HepG2 (cell line): ENCODE measurements around the gene FMNL2. TPM values are rescaled to one million over a fixed set of nuclear protein-coding genes. Genes with fewer than 3 reads are reported as not detected.

Experiments used
- ATAC-seq: fragments of 200-7000 bp; cut with Tn5 transposase; 3 replicates; pipeline ENCODE4 v1.9.1; 2020; ENCODE audit warnings: mild to moderate bottlenecking, moderate library complexity
- BruUV-seq: library from RNA; stranded (reverse); fragments of 400-500 nt; replicated peaks from 2 replicates; lab custom pipeline; 2021; lab: Mats Ljungman, UMichigan
- CTCF ChIA-PET: fragments of 300-600 bp; formaldehyde crosslinking; extraction: SDS; loops from one replicate; lab custom pipeline; 2021; ENCODE audit warnings: low total read pairs, inconsistent platforms, low intra/inter-chr PET ratio; lab: Yijun Ruan, JAX
- POLR2A ChIA-PET: fragments of 350-600 bp; sonication (Branson Sonifier 250); formaldehyde crosslinking; loops from one replicate; lab custom pipeline; 2020; ENCODE audit warnings: antibody characterized with exemption, inconsistent platforms; lab: Yijun Ruan, JAX
- DNase-seq: peaks from one replicate; pipeline ENCODE4 v3.0.0-alpha.2; 2015; ENCODE audit warnings: low spot score
- FAIRE-seq: peaks from 3 replicates; lab custom pipeline; 2011; peaks lifted over from hg19 to GRCh38; lab: Jason Lieb, UNC
- H2AFZ ChIP-seq: one replicate; pipeline ENCODE4 v1.6.1; 2011; ENCODE audit warnings: low read length, inconsistent platforms
- H3K27ac ChIP-seq: fragments of 300-600 bp; 3 replicates; pipeline ENCODE4 v1.8.0; 2011; ENCODE audit warnings: mixed run types, mild to moderate bottlenecking, mixed read lengths, low read length, inconsistent platforms; ENCODE audit not compliant: insufficient read depth; ENCODE audit errors: extremely low read length
- H3K27me3 ChIP-seq, 2 experiments: fragments of 200-600 bp in 1 of 2; 2 replicates in 1 of 2; 3 replicates in 1 of 2; pipeline versions ENCODE4 v1.6.0 to v1.8.0; 2011; ENCODE audit warnings: low read length in 2 of 2, mild to moderate bottlenecking in 2 of 2, moderate library complexity in 2 of 2, inconsistent platforms in 1 of 2; ENCODE audit not compliant: insufficient read depth in 2 of 2, control insufficient read depth in 1 of 2
- H3K36me3 ChIP-seq, 2 experiments: fragments of 200-600 bp in 1 of 2; replicated peaks in 1 of 2; 2 replicates in 1 of 2; 3 replicates in 1 of 2; pipeline versions ENCODE4 v1.5.1 to v1.8.0; 2011; ENCODE audit warnings: low read length in 2 of 2, inconsistent platforms in 1 of 2; ENCODE audit not compliant: insufficient read depth in 2 of 2, control insufficient read depth in 1 of 2
- H3K4me1 ChIP-seq: 2 replicates; pipeline ENCODE4 v1.5.1; 2012; ENCODE audit warnings: low read length, inconsistent platforms; ENCODE audit not compliant: insufficient read depth
- H3K4me2 ChIP-seq: 2 replicates; pipeline ENCODE4 v1.6.0; 2011; ENCODE audit warnings: low read depth, low read length, inconsistent platforms
- H3K4me3 ChIP-seq, 3 experiments: fragments of 200-600 bp in 1 of 3; sonication (generic), shearing (Covaris generic) in 1 of 3; replicated peaks in 1 of 3; 2 replicates each; pipeline ENCODE4 v1.5.1; 2011 to 2016; ENCODE audit warnings: low read length in 3 of 3, inconsistent platforms in 2 of 3, low read depth in 2 of 3, mild to moderate bottlenecking in 2 of 3, control low read depth in 1 of 3, mixed read lengths in 1 of 3; ENCODE audit not compliant: insufficient read depth in 1 of 3
- H3K79me2 ChIP-seq: one replicate; pipeline ENCODE4 v1.6.1; 2011; ENCODE audit warnings: low read length, inconsistent platforms; ENCODE audit not compliant: insufficient read depth
- H3K9ac ChIP-seq: 2 replicates; pipeline ENCODE4 v1.6.0; 2011; ENCODE audit warnings: mild to moderate bottlenecking, low read depth, low read length, inconsistent platforms; ENCODE audit not compliant: insufficient read depth
- H3K9me3 ChIP-seq: 2 replicates; pipeline ENCODE4 v1.5.1; 2012; ENCODE audit warnings: mild to moderate bottlenecking, low read length
- H4K20me1 ChIP-seq: 2 replicates; pipeline ENCODE4 v1.6.0; 2011; ENCODE audit warnings: inconsistent platforms, mild to moderate bottlenecking, low read length, moderate library complexity; ENCODE audit not compliant: insufficient read depth
- CENPBD1 ChIP-seq: sonication (generic); formaldehyde crosslinking; IDR thresholded peaks from 2 replicates; pipeline ENCODE4 v1.8.0; 2022; ENCODE audit warnings: missing genetic modification reagents, low read depth, mild to moderate bottlenecking, borderline replicate concordance
- ETV6 ChIP-seq: sonication (generic); formaldehyde crosslinking; conservative IDR thresholded peaks from 2 replicates; pipeline ENCODE4 v1.4.0; 2020; ENCODE audit warnings: missing genetic modification reagents
- KDM5B ChIP-seq: sonication (generic); formaldehyde crosslinking; IDR thresholded peaks from 2 replicates; pipeline ENCODE4 v1.4.0; 2020; ENCODE audit warnings: missing genetic modification reagents, mild to moderate bottlenecking, borderline replicate concordance
- NFE2 ChIP-seq: sonication (generic); formaldehyde crosslinking; IDR thresholded peaks from 2 replicates; pipeline ENCODE4 v1.4.0; 2020; ENCODE audit warnings: missing genetic modification reagents
- NR2C2 ChIP-seq: sonication (generic); formaldehyde crosslinking; IDR thresholded peaks from 2 replicates; pipeline ENCODE4 v1.4.0; 2020; ENCODE audit warnings: missing genetic modification reagents, mild to moderate bottlenecking, moderate library complexity, borderline replicate concordance
- RXRA ChIP-seq: sonication (generic); formaldehyde crosslinking; IDR thresholded peaks from 2 replicates; pipeline ENCODE4 v1.5.1; 2020; ENCODE audit warnings: missing genetic modification reagents
- STAT5B ChIP-seq: sonication (generic); formaldehyde crosslinking; IDR thresholded peaks from 2 replicates; pipeline ENCODE4 v1.4.0; 2020; ENCODE audit warnings: missing genetic modification reagents
- TAF15 ChIP-seq: fragments of 200-400 bp; formaldehyde crosslinking; IDR thresholded peaks from one replicate; pipeline ENCODE4 v1.6.1; 2018; ENCODE audit warnings: mild to moderate bottlenecking, low read depth, low read length; ENCODE audit not compliant: poor library complexity, severe bottlenecking
- TEAD2 ChIP-seq: sonication (generic); formaldehyde crosslinking; IDR thresholded peaks from 2 replicates; pipeline ENCODE4 v1.9.0; 2021; ENCODE audit warnings: missing genetic modification reagents
- ZBTB2 ChIP-seq: sonication (generic); formaldehyde crosslinking; IDR thresholded peaks from 2 replicates; pipeline ENCODE4 v1.8.0; 2022; ENCODE audit warnings: low read depth, missing genetic modification reagents
- ZFAT ChIP-seq: sonication (generic); formaldehyde crosslinking; conservative IDR thresholded peaks from 2 replicates; pipeline ENCODE4 v1.8.1; 2023; ENCODE audit warnings: missing genetic modification reagents, inconsistent platforms
- ZNF142 ChIP-seq: sonication (generic); formaldehyde crosslinking; IDR thresholded peaks from 2 replicates; pipeline ENCODE4 v1.4.0; 2020; ENCODE audit warnings: missing genetic modification reagents
- ZNF224 ChIP-seq: sonication (generic); formaldehyde crosslinking; IDR thresholded peaks from 2 replicates; pipeline ENCODE4 v1.5.0; 2020; ENCODE audit warnings: mild to moderate bottlenecking, missing genetic modification reagents
- ZNF24 ChIP-seq: fragments of 450-650 bp; IDR thresholded peaks from 2 replicates; pipeline ENCODE4 v1.6.1; 2017; ENCODE audit warnings: antibody characterized with exemption, mild to moderate bottlenecking
- ZNF335 ChIP-seq: sonication (generic); formaldehyde crosslinking; IDR thresholded peaks from 2 replicates; pipeline ENCODE4 v1.4.0; 2020; ENCODE audit warnings: missing genetic modification reagents
- ZNF354B ChIP-seq: sonication (generic); formaldehyde crosslinking; IDR thresholded peaks from 2 replicates; pipeline ENCODE4 v1.8.0; 2022; ENCODE audit warnings: mild to moderate bottlenecking, missing genetic modification reagents
- ZNF570 ChIP-seq: sonication (generic); formaldehyde crosslinking; IDR thresholded peaks from 2 replicates; pipeline ENCODE4 v1.4.0; 2020; ENCODE audit warnings: mild to moderate bottlenecking, missing genetic modification reagents, borderline replicate concordance
- ZNF644 ChIP-seq: IDR thresholded peaks from 2 replicates; pipeline ENCODE4 v1.6.1; 2016; ENCODE audit warnings: low read depth
- ZNF839 ChIP-seq: sonication (generic); formaldehyde crosslinking; IDR thresholded peaks from 2 replicates; pipeline ENCODE4 v1.4.0; 2020; ENCODE audit warnings: missing genetic modification reagents, mild to moderate bottlenecking, borderline replicate concordance
- WGBS: methylation state at CpG from one replicate; pipeline ENCODE4 v1.1.6; 2017; ENCODE audit warnings: low lambda C conversion rate; 5-methylcytosine and 5-hydroxymethylcytosine counted together
- in situ Hi-C: cut with HindIII; loops from 2 replicates; pipeline ENCODE4 v1.10.0; 2017; ENCODE audit warnings: low pct_unique_long_range_greater_than_20kb; ENCODE audit not compliant: extremely low pct_ligation_motif_present
- intact Hi-C: fragments of 100-400 bp; cut with micrococcal nuclease; formaldehyde crosslinking; loops from one replicate; pipeline ENCODE4 v1.10.0; 2022; ENCODE audit not compliant: unreplicated experiment
- polyA plus RNA-seq, 8 experiments: library from polyadenylated mRNA; depleted of rRNA in 3 of 8; stranded (reverse) in 7 of 8; unstranded in 1 of 8; fragments of >200 nt; fragmentation: Illumina TruSeq in 4 of 8; extraction: Trizol in 4 of 8; gene quantifications; 2 replicates each; pipeline versions ENCODE4 v1.2.1 to v1.2.3, GENCODE V29; 2011 to 2016; ENCODE audit warnings: low read depth in 4 of 8, missing spikeins in 1 of 8, mixed read lengths in 1 of 8; ENCODE audit not compliant: insufficient read depth in 1 of 8
- total RNA-seq, 5 experiments: library from RNA; depleted of rRNA; stranded (reverse); fragments of >200 nt; fragmentation: Illumina TruSeq; extraction: Trizol; gene quantifications; 2 replicates each; pipeline ENCODE4 v1.2.3, GENCODE V29; 2016; ENCODE audit warnings: low read depth in 1 of 5

FMNL2 gene
- total and polyA plus RNA-seq, 2 of the 13 experiments (the other 11 are each of a cell fraction or from before 2014, with no cell fraction given) = 66.5 to 67.7 TPM

GRCh38 chr2:152418688-152419087 lies 83.7 kb downstream of the FMNL2 start:
- no peak for FAIRE-seq
- no peak overlapping the region for H3K9ac ChIP-seq
- ChIA-PET POLR2A (no interaction called here), CTCF (no interaction called here)
- H3K4me2 ChIP-seq = no peak overlapping the region
- BruUV-seq = no TSS peak
- H3K4me1 ChIP-seq = peaks cover 69% of the 10 kb centered on the region
- H4K20me1 ChIP-seq = no peaks in the 10 kb centered on the region
- in situ Hi-C loops = no loop called here
- no peak overlapping the region for H2AFZ ChIP-seq
- intact Hi-C loops = loop anchor here (10.0 kb wide), 1 partner anchor 244 kb away; the partner anchor contains the start of gene STAM2
- H3K36me3 ChIP-seq = peaks cover 8 to 11% of the 10 kb centered on the region in 2 experiments; a peak in 4 of 5 replicates
- WGBS = 93% methylated on average over 3 of the region's 3 CpGs
- TF ChIP-seq ZBTB2 (CRISPR knock-in tag) = no peak
- no peak for TF ChIP-seq TEAD2
- TF ChIP-seq TAF15 = no peak
- TF ChIP-seq NR2C2 (CRISPR knock-in tag) = no peak
- no peak for TF ChIP-seq ZNF354B (CRISPR knock-in tag)
- no peak for TF ChIP-seq ZNF335 (CRISPR knock-in tag)
- no peak for TF ChIP-seq ZFAT (CRISPR knock-in tag)
- no peak for TF ChIP-seq ZNF644 (CRISPR knock-in tag)
- no peak for TF ChIP-seq ZNF839
- no peak for TF ChIP-seq ZNF570 (CRISPR knock-in tag)
- no peak for TF ChIP-seq RXRA
- TF ChIP-seq CENPBD1 (CRISPR knock-in tag) = no peak
- no peak for TF ChIP-seq KDM5B (CRISPR knock-in tag)
- no peak for TF ChIP-seq STAT5B (CRISPR knock-in tag)
- no peak for TF ChIP-seq ETV6 (CRISPR knock-in tag)
- no peak for TF ChIP-seq NFE2
- no peak for TF ChIP-seq ZNF24
- no peak for TF ChIP-seq ZNF142 (CRISPR knock-in tag)
- no peak for TF ChIP-seq ZNF224 (CRISPR knock-in tag)
- H3K9me3 ChIP-seq = no peaks in the 10 kb centered on the region
- H3K27ac ChIP-seq = no peak overlapping the region
- peaks cover 99% of the 10 kb centered on the region for H3K79me2 ChIP-seq
- no peak for DNase-seq
- no peak overlapping the region for H3K4me3 ChIP-seq
- no peak for ATAC-seq
- no peaks in the 10 kb centered on the region for H3K27me3 ChIP-seq
